Gastroesophageal sphincter (tissue), 4 donors: Measurements from ENCODE around the gene PRKD1. TPM values are rescaled to one million over a fixed set of nuclear protein-coding genes. Genes with fewer than 3 reads are reported as not detected.

Source experiments
- ATAC-seq: fragments of 150-250 bp; one replicate; pipeline ENCODE4 v1.9.1; 2016; ENCODE audit warnings: mild to moderate bottlenecking, moderate library complexity
- H3K27ac ChIP-seq, 4 donors: fragments of 200-600 bp; sonication (generic) in 3 of 4; 1 replicate in 3 of 4; 2 replicates in 1 of 4; pipeline ENCODE4 v1.5.1; 2016 to 2019
- H3K27me3 ChIP-seq: fragments of 200-600 bp; sonication (generic); one replicate; pipeline ENCODE4 v1.5.1; 2019
- H3K36me3 ChIP-seq, 2 donors: fragments of 200-600 bp; sonication (generic); one replicate each; pipeline ENCODE4 v1.5.1; 2019; ENCODE audit warnings: control low read depth in 1 of 2
- H3K4me1 ChIP-seq, 3 donors: fragments of 200-600 bp; sonication (generic); 1 replicate in 2 of 3; 2 replicates in 1 of 3; pipeline ENCODE4 v1.5.1; 2016 to 2019; ENCODE audit warnings: control low read depth in 2 of 3
- H3K4me3 ChIP-seq, 2 donors: fragments of 200-600 bp; sonication (generic); one replicate each; pipeline ENCODE4 v1.5.1; 2019; ENCODE audit warnings: mild to moderate bottlenecking in 1 of 2, moderate library complexity in 1 of 2
- H3K9me3 ChIP-seq, 3 donors: fragments of 200-600 bp; sonication (generic); one replicate each; pipeline ENCODE4 v1.5.1; 2017 to 2019; ENCODE audit warnings: control low read depth in 2 of 3
- CTCF ChIP-seq, 4 experiments: fragments of 200-600 bp in 2 of 4; fragments of 450-650 bp in 2 of 4; sonication (generic) in 1 of 4; IDR thresholded peaks; one replicate each; pipeline ENCODE4 v1.5.1; 2017 to 2019; ENCODE audit warnings: antibody characterized with exemption in 4 of 4, mild to moderate bottlenecking in 2 of 4, moderate library complexity in 2 of 4
- EP300 ChIP-seq: sonication (generic); formaldehyde crosslinking; IDR thresholded peaks from one replicate; pipeline ENCODE4 v1.6.1; 2017; ENCODE audit warnings: antibody characterized with exemption, mild to moderate bottlenecking
- POLR2A ChIP-seq, 2 donors: fragments of 450-650 bp; IDR thresholded peaks; one replicate each; pipeline ENCODE4 v1.6.1; 2017; ENCODE audit warnings: antibody characterized with exemption in 2 of 2, mild to moderate bottlenecking in 2 of 2, moderate library complexity in 1 of 2
- POLR2AphosphoS5 ChIP-seq: sonication (generic); formaldehyde crosslinking; IDR thresholded peaks from one replicate; pipeline ENCODE4 v1.6.1; 2017; ENCODE audit warnings: antibody characterized with exemption
- WGBS, 2 donors: methylation state at CpG; one replicate each; pipeline ENCODE4 v1.1.5; 2018; ENCODE audit warnings: low coverage in 1 of 2; 5-methylcytosine and 5-hydroxymethylcytosine counted together
- total RNA-seq, 4 donors: library from RNA; depleted of rRNA; stranded (reverse); fragments of >200 nt; gene quantifications; one replicate each; pipeline ENCODE4 v1.1.0, GENCODE V29; 2016

PRKD1 gene
- total RNA-seq, 4 donors from 2014 or later: 11.9 to 14.3 (median 12.6) TPM

- Histone ChIP-seq H3K4me3 (no peak overlapping the region), H3K27ac (no peak overlapping the region), H3K9me3 (peaks cover 0 to 17% (median 0%) of the 10 kb centered on the region in 3 donors), H3K27me3 (no peaks in the 10 kb centered on the region), H3K36me3 (peaks cover 0 to 8% of the 10 kb centered on the region in 2 donors), H3K4me1 (peaks cover 0 to under 1% (median 0%) of the 10 kb centered on the region in 3 donors)
- 93 to 100% methylated on average over 1 to 3 of the region's 3 CpGs for WGBS, 2 donors
- no peak for ATAC-seq
- TF ChIP-seq POLR2AphosphoS5 (no peak), POLR2A (IDR thresholded peaks at IDR 0.05) (no peak), CTCF (IDR thresholded peaks at IDR 0.05) (no peak), EP300 (no peak)
These were observed 278.5 kb downstream of the PRKD1 start for GRCh38 chr14:29649170-29649569.

GRCh38 chr14:29648045-29648444, 279.6 kb downstream of the PRKD1 start:
- TF ChIP-seq POLR2A (IDR thresholded peaks at IDR 0.05) (no peak), EP300 (no peak), POLR2AphosphoS5 (no peak)
- Histone ChIP-seq H3K9me3 (peaks cover 0 to 17% (median 0%) of the 10 kb centered on the region in 3 donors), H3K4me3 (no peak overlapping the region), H3K27ac (no peak overlapping the region), H3K4me1 (peaks cover 0 to 8% (median 0%) of the 10 kb centered on the region in 3 donors), H3K36me3 (peaks cover 0 to 8% of the 10 kb centered on the region in 2 donors), H3K27me3 (no peaks in the 10 kb centered on the region)
- ATAC-seq: no peak

- H3K9me3 ChIP-seq: peaks cover 0 to 17% (median 0%) of the 10 kb centered on the region in 3 donors
- no peaks in the 10 kb centered on the region for H3K27me3 ChIP-seq
- no peak overlapping the region for H3K4me3 ChIP-seq
- ATAC-seq: no peak
- TF ChIP-seq EP300 (no peak), POLR2AphosphoS5 (no peak), CTCF (IDR thresholded peaks at IDR 0.05) (no peak), POLR2A (IDR thresholded peaks at IDR 0.05) (no peak)
- H3K36me3 ChIP-seq: peaks cover 0 to 4% of the 10 kb centered on the region in 2 donors
- no peak overlapping the region for H3K27ac ChIP-seq
- 74 to 91% methylated on average over 1 of the region's 1 CpG for WGBS, 2 donors
- peaks cover 0 to 8% (median 0%) of the 10 kb centered on the region in 3 donors for H3K4me1 ChIP-seq
These were observed 282.5 kb downstream of the PRKD1 start for GRCh38 chr14:29645117-29645516.

GRCh38 chr14:29643433-29644211, 284.0 kb downstream of the PRKD1 start:
- H3K4me1 ChIP-seq: peaks cover 0 to 8% (median 0%) of the 10 kb centered on the region in 3 donors
- H3K4me3 ChIP-seq: no peak overlapping the region
- no peak for ATAC-seq
- no peaks in the 10 kb centered on the region for H3K27me3 ChIP-seq
- peaks cover 0 to 13% (median 0%) of the 10 kb centered on the region in 3 donors for H3K9me3 ChIP-seq
- H3K27ac ChIP-seq: no peak overlapping the region
- H3K36me3 ChIP-seq: no peaks in the 10 kb centered on the region
- WGBS, 2 donors: 47 to 62% methylated on average over 5 of the region's 5 CpGs
- TF ChIP-seq POLR2AphosphoS5 (no peak), POLR2A (IDR thresholded peaks at IDR 0.05) (no peak), EP300 (no peak), CTCF (IDR thresholded peaks at IDR 0.05) (no peak)

GRCh38 chr14:29637411-29637810, 290.2 kb downstream of the PRKD1 start:
- Histone ChIP-seq H3K27ac (no peak overlapping the region), H3K27me3 (no peaks in the 10 kb centered on the region), H3K36me3 (peaks cover 0 to 4% of the 10 kb centered on the region in 2 donors), H3K4me1 (peaks cover 0 to 12% (median 7%) of the 10 kb centered on the region in 3 donors), H3K9me3 (no peaks in the 10 kb centered on the region), H3K4me3 (no peak overlapping the region)
- no peak for ATAC-seq
- no peak for TF ChIP-seq POLR2A (IDR thresholded peaks at IDR 0.05)
- TF ChIP-seq POLR2AphosphoS5: no peak
- no peak for TF ChIP-seq EP300
- no peak for TF ChIP-seq CTCF (IDR thresholded peaks at IDR 0.05)
- WGBS, 2 donors: 12 to 15% methylated on average over 2 of the region's 2 CpGs
